ENCODE results near the gene PLXND1.

Gene PLXND1

GRCh38 chr3:129633751-129634481 lies 27.4 kb upstream of the PLXND1 start:
- TF ChIP-seq CTCF (IDR thresholded peaks at IDR 0.05; ENCODE audit: low read depth, low read length): no peak
- DNase-seq (ENCODE audit: low read depth, low spot score): no peak
- in situ Hi-C loops (cut with HindIII; ENCODE audit: low sequenced_read_pairs): no loop called here
- H3K4me3 ChIP-seq (ENCODE audit: low read depth, low read length): no peak overlapping the region

GRCh38 chr3:129632977-129633376 lies 26.5 kb upstream of the PLXND1 start:
- in situ Hi-C loops (cut with HindIII; ENCODE audit: low sequenced_read_pairs): no loop called here
- no peak for TF ChIP-seq CTCF (IDR thresholded peaks at IDR 0.05; ENCODE audit: low read depth, low read length)

GRCh38 chr3:129632556-129632955 lies 26.1 kb upstream of the PLXND1 start:
- no peak overlapping the region for H3K4me3 ChIP-seq (ENCODE audit: low read depth, low read length)
- no peak for DNase-seq (ENCODE audit: low read depth, low spot score)
- in situ Hi-C loops (cut with HindIII; ENCODE audit: low sequenced_read_pairs): no loop called here
- TF ChIP-seq CTCF (IDR thresholded peaks at IDR 0.05; ENCODE audit: low read depth, low read length): no peak

More at GRCh38 chr3:129632977-129633376, 26.5 kb upstream of the PLXND1 start:
- no peak for DNase-seq (ENCODE audit: low read depth, low spot score)
- no peak overlapping the region for H3K4me3 ChIP-seq (ENCODE audit: low read depth, low read length)

- no peak overlapping the region for H3K4me3 ChIP-seq (ENCODE audit: low read depth, low read length)
- no peak for DNase-seq (ENCODE audit: low read depth, low spot score)
- TF ChIP-seq CTCF (IDR thresholded peaks at IDR 0.05; ENCODE audit: low read depth, low read length): no peak
- in situ Hi-C loops (cut with HindIII; ENCODE audit: low sequenced_read_pairs): no loop called here
Measured at GRCh38 chr3:129632056-129632455, 25.6 kb upstream of the PLXND1 start.

- DNase-seq (ENCODE audit: low read depth, low spot score): no peak
- no peak overlapping the region for H3K4me3 ChIP-seq (ENCODE audit: low read depth, low read length)
- no peak for TF ChIP-seq CTCF (IDR thresholded peaks at IDR 0.05; ENCODE audit: low read depth, low read length)
- in situ Hi-C loops (cut with HindIII; ENCODE audit: low sequenced_read_pairs): no loop called here
Measured at GRCh38 chr3:129629011-129629410, 22.5 kb upstream of the PLXND1 start.

- no peak for DNase-seq (ENCODE audit: low read depth, low spot score)
- TF ChIP-seq CTCF (IDR thresholded peaks at IDR 0.05; ENCODE audit: low read depth, low read length): no peak
- in situ Hi-C loops (cut with HindIII; ENCODE audit: low sequenced_read_pairs): no loop called here
- no peak overlapping the region for H3K4me3 ChIP-seq (ENCODE audit: low read depth, low read length)
Measured at GRCh38 chr3:129628169-129628522, 21.7 kb upstream of the PLXND1 start.

Data from astrocyte of the spinal cord (primary cell).